GM21786 (cell line): Measurements from ENCODE around the gene FRMPD4.
"Not testable (repeated sequence)": the region's sequence is repeated elsewhere in the genome, so short reads cannot be mapped to it uniquely, and the experiment has no call there.

ENCODE experiments used
- ATAC-seq: cut with Tn5 transposase; IDR thresholded peaks from one replicate; pipeline ENCODE4 v1.9.1; 2021; ENCODE audit not compliant: unreplicated experiment

The FRMPD4 gene

DNA sequence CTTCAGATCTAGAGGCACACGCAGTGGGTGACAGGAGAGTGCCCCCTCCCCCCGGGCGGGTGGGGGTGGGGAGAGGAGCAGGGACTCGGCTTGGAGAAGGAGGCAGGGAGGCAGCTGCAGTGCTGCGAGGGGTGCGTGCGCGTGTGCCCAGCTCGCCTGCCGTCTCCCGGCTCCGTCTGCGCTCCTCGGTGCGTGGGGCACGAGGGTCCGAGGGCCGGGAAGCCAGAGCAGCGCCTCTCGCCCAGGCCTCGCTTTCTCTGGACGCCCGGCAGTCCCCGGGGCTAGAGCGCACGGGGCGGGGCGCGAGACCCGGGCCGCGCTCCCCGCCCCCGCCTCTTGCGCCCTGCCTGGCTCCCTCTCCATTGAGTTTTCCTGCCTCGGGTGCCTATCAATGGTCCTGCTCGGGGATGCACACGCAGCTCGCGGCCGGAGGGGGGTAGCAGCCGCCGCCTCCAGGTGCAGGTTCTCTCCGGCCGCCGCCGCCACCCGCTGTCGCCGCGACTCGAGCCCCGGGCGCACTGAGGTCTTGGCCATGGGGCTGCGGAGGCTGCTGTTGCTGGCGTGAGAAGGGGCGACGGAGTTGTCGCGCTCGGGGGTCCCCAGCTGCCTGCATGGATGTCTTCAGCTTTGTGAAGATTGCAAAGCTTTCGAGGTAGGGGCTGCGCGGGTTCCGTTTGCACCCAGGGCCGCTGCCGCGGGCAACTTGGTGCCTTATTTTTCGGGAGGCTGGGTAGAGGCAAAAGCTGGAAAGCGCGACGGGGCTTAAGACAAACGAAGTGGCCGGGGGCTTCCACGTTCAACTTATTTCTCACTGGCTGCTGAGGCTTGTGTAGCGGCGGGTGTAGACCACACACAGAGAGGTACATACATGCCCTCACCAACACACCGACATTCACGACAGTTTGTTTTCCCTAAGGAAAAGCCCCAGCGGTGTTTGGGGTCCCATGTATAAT lies at the start of gene FRMPD4:
TSS of gene FRMPD4 (plus strand) at position 113 of the 953 bp plus-strand sequence. CDS start at position 612, 499 bp downstream.
- no peak for ATAC-seq

GRCh38 chrX:12089740-12090139 lies 48.5 kb upstream of the FRMPD4 start:
- ATAC-seq: no peak

- ATAC-seq: no peak
Observed at GRCh38 chrX:12113321-12113720, 25.0 kb upstream of the FRMPD4 start.

DNA sequence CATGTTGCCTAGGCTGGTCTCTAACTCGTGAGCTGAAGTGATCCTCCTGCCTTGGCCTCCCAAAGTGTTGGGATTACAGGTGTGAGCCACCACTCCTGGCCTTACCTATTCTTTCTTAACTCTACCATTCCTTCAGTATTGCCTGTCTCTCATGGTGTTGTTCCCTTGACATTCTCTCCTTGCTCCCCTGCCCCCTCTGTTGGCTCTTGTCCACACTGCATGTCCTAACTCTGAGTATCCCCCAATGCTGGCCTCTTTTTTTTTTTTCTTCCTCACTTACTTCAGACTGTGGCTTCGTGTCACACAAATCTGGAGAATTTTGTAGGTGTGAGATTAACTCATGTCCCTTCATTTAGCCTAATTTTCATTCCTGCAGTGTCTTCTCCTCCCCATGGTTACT lies 22.9 kb upstream of the FRMPD4 start:
- no peak for ATAC-seq

DNA sequence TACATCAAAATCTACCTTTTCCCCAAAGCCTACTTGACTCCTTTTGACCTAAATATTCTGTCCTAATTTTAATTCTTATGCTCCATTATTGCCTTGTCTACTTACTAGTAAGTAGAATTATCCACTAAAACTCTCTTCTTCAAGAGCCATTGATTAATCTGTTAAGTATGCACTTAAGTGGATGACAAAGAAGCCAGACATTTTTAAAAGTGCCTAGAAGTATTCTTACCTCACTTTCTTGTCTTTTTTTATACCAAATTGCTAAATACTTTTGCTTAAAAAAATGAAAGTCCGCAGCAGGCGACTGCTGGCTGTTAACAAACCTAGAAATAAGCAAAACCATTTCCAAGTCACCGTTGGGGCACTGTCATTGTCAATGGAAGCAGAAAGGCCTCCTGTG lies 20.1 kb upstream of the FRMPD4 start:
- ATAC-seq: no peak

DNA sequence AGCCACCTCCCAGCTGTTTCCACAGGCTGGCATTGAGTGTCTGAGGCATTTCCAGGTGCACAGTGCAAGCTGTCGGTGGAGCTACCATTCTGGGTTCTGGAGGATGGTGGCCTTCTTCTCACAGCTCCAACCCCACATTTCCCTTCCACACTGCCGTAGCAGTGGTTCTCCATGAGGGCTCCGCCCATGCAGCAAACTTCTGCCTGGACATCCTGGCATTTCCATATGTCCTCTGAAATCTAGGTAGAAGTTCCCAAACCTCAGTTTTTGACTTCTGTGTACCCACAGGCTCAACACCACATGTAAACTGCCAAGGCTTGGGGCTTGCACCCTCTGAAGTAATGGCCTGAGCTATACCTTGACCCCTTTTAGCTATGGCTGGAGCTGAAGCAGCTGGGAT lies 10.3 kb upstream of the FRMPD4 start:
- no peak for ATAC-seq

DNA sequence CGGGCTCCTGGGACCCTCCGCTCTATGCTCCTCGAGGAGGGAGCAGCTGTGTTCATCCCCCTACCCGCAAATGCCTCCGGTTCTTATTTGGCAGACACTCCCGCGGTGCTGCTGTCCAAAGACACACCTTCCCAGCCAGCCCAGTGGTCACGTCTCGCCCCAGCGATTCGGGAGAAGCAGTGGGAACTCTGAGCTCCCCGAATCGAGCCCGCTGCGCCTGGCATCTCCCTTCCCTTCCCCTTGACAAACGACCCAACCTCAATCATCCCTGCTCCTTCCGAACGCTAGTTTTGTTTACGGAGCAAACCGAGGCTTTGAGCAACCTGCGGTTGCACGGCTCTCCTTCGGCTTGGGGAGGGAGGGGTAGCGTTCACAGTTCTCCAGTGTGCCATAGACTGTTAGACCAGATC lies 317 bp upstream of the FRMPD4 start:
- no peak for ATAC-seq

GRCh38 chrX:12139934-12140611 lies 1.8 kb downstream of the FRMPD4 start:
- ATAC-seq: no peak

GRCh38 chrX:12141511-12141910 lies 3.2 kb downstream of the FRMPD4 start:
- ATAC-seq: no peak

DNA sequence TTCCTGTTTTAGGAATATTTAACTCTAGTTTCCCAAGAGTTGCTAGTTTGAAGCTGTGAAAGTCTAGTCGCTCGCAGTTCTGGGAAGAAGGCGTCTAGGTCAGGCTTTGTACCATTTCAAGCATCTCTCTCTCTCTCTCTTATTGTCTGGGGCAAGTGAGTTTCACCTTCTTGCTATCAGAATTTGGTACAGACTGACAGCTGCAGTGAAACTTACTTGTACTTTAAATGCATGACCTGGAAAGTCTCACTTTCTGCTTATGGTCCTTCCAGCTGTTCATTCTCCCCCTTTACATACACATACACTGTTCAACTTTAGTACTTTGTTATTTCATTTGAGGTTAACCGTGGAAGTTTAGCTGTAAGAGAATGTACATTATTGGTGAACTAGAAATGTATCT lies 4.4 kb downstream of the FRMPD4 start:
- no peak for ATAC-seq

DNA sequence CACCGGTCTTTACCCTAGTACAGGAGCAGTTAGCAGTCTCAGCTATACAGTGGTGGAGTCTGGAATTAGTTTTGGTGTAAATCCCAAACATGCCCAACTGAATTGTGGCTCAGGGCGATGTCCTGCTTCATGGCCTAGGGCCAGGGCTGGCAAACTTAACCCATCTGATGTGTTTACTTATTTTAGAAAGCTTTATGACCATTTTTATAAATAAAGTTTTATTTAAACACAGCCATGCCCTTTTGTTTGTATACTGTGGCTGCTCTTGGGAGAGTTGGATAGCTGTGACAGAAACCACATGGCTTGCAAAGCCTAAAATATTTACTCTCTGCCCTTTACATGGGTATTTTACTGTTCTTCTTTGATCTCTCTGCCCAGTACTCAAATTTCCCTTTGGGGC lies 7.1 kb downstream of the FRMPD4 start:
- no peak for ATAC-seq

GRCh38 chrX:12149670-12150407 lies 11.6 kb downstream of the FRMPD4 start:
- no peak for ATAC-seq

- ATAC-seq: no peak
Observed at GRCh38 chrX:12153317-12153716, 15.0 kb downstream of the FRMPD4 start.

- no peak for ATAC-seq
Observed at GRCh38 chrX:12153741-12154140, 15.5 kb downstream of the FRMPD4 start.

- no peak for ATAC-seq
Observed at GRCh38 chrX:12159799-12160198, 21.5 kb downstream of the FRMPD4 start.

DNA sequence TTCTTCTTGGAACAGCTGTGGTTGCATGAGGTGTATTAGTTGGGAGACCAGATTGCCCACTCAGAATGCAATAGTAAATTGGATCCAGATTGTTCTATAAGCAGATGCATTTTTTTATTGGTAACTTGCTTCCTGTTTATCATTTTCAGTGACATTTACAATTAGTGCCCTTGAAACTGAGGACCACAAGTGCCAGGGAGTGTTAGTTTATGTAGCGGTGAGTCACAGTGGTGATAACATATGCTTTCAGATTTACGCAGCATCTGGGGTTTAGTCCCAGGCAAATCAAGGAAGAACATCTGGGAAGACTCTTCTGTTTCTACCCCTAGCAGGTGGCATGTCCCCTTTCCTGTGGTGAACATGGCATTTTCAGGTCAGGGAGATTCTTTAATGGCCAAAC lies 24.1 kb downstream of the FRMPD4 start:
- no peak for ATAC-seq

DNA sequence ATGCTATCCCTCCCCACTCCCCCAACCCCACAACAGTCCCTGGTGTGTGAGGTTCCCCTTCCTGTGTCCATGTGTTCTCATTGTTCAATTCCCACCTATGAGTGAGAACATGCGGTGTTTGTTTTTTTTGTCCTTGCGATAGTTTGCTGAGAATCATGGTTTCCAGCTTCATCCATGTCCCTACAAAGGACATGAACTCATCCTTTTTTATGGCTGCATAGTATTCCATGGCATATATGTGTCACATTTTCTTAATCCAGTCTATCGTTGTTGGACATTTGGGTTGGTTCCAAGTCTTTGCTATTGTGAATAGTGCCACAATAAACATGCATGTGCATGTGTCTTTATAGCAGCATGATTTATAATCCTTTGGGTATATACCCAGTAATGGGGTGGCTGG lies 25.9 kb downstream of the FRMPD4 start:
- ATAC-seq: not testable (repeated sequence)

DNA sequence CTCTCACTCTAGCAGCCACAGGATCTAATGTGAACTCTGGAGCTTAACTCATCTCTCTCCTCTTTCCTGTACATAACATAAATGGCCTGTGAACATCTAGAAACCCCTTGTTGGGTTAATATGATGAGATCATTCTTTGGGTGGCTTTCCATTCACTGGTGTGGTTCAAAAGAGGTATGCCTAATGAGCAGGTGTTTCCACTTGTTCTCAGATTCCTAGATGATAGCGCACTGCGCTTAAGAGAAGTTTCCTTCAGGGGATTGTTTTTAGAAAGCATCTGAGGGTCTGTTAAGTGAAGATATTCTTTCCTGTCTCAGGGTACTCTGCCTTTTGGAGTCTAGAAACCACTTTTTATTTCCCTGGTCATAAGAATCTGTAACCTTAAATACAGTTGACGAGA lies 32.5 kb downstream of the FRMPD4 start:
- no peak for ATAC-seq

- ATAC-seq: no peak
Observed at GRCh38 chrX:12174358-12174757, 36.1 kb downstream of the FRMPD4 start.

DNA sequence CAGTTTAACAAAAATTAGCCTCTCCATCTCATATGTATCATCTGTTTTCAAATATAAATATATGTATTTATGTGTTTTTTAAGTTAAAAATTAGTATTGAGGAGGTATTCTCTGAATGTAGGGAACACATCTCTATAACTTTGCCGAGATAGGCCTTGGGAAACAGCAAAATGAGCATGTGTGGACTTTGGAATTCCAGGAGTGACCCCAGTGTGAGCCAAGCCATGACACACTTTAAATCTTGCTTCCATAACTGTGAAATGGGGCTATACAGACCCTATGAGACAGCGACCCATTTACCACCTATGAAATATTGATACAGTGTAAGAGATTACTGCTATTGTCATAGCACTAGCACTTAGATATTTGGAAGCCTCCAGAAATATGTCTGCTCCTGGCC lies 58.8 kb downstream of the FRMPD4 start:
- ATAC-seq: no peak

DNA sequence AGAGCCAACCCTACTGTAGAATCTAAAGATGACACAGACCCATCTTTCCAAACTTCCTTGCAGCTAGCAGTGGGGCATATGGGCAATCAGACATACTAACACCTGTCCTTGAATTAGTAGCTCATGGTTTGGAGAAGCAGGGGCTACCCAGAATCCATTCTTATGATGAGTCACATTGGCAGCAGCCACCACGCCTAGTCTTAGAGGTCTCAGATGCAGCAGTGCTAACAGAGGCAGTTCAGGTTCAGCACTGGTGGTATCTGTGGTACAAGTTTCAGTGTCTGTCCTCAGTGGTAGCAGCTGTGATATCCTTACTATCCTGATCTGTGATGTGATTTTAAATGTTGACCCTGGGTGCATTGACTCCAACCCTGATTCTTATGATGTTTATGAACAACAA lies 68.1 kb downstream of the FRMPD4 start:
- no peak for ATAC-seq
